ENCODE measurements around the gene CHGA.

CHGA gene

DNA sequence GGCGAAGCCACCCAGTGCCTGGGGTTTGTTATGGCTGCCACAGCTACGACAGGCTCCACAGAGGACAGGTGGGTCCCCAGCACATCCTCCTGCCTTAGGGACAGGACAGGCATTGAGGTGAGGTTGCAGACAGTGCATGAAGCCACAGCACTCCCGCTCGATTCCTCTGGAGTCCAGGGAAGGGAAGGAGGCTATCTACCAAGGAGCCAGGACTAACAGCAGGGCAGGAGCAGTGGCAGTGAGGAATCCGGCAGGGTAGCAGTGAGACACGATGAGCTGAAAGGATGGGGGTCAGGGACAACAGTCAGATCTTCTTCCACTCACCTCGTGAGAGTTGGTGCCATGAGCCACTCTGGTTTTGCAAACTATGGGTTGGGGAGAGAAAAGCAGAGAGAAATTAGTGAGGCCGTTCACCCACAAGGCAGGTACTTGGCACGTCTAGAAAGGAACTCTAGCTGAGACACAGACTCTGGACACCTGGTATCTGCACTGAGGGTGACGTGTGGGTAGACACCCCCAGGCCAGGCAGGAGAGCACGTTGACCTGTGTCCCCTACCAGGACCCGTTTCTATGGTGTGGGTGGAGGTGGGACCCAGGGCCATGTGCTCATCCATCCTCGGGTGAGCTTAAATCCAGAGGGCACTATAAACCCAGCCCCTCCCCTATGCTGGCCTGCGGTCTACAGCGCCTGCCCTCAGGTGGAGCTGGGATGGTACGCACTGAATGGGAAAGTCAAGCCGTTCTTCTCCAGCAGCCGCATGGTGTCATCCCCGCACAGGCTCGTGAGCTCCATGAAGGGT, 39.3 kb downstream of the CHGA start:
- no peak for DNase-seq

DNA sequence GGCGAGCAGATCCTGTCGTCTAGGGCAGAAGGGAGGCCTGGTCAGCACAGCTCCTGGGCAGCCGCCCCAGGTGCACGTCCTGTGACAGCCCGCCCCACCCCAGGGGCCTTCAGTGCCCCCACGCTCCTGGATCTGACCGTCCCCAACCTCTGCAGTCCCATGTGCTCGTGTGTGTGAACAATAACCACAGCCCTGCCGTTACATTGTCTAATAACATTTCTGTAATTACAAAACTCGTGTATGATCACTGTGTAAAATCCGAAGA, 39.8 kb downstream of the CHGA start:
- DNase-seq, result no peak

DNA sequence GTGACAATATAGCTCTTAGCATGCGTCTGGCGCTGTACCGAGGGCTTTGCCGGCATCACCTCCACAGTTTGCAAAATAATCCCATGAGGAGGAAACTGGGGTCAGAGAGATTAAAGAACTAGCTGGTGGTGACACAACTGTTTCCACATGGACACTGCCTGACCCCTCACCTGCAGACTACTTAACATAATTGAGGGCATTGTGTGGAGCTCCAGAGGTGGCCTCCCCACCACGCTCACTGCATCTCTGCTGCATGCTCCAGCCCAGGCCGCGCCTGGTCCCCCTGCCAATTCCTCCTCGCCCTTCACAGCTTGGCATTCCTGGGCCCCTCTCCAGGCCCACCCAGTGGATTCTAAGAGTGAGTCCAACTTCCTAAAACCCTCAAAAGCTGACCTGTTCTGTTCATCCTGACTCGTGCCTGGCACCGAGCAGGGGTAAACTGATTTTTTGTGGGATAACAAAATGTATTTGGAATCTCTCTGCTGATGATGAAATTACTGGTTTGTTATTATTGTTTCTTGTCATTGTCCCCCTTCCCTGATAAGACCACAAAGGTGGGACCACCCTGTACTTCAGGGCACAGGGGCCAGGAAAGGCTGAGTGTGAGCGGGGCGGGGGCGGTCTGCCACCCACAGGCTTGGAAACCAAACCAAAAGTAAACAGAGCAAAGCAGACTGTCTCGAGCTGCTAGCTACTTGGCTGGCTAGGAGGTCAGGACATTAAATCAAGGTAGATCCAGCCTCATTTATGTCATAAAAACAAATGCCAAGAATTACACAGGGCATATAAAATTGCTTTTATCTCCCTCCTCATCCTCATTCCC, 40.6 kb downstream of the CHGA start:
- DNase-seq, result no peak

DNA sequence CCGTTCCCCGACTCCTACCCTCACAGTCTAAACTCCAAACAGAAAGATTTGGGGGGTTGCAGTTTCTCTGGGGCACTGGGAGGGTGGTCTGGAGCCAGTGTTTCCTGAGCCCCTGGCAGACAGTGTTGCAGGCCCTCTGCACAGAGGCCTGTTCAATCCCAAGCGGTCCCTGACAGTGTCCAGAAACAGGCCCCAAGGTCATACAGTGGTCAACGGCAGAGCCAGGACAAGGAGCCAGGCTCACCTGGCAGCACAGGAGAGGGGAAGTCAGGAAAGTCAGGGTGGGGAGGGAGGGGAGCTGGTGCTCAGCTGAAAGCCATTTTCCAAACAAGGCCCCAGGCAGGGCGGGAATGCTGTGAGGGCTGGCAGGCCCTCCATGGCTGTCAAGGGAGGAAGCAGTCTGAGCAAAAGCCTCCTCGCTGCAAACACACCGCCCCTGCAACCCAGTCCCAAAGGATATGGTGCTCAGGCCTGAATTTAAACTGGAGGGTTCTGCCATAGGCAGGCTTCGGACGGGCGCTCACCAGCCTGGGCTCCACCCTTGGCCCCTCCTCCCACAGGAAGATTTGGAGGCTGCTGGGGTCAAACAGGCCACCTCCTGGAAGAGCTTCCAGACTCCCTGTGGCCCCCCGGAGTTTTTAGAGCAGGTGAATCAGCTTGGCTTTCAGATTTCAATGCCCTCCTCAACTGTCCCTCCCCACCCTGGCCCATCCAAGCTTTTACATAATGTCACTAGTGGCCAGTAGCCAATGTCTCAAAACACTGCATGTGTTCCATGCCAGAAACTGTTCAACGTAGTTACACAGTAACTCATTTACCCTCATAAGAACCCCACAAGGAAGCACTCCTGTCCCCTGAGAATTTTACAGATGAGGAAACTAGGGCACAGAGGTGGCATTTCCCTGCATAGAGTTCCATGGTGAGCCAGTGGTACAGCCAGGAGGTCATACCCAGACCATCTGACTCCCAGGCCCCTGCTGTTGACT, 41.5 kb downstream of the CHGA start:
- DNase-seq, result no peak

DNA sequence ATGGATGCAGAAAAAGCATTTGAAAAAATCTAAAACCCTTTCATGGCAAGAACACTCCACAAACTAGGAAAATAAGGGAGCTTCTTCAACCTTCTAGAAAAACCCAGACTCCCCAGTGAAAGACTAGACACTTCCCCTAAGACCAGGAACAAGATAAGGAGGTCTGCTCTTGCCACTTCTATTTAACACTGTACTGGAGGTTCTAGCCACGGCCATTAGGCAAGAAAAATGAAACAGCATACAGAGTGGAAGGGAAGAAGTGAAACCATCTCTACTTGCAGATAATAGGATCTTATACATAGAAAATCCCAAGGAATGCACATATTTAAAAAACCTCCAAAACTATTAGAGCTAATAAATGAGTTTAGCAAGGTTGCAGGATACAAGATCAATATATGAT, 42.3 kb downstream of the CHGA start:
- no peak for DNase-seq

DNA sequence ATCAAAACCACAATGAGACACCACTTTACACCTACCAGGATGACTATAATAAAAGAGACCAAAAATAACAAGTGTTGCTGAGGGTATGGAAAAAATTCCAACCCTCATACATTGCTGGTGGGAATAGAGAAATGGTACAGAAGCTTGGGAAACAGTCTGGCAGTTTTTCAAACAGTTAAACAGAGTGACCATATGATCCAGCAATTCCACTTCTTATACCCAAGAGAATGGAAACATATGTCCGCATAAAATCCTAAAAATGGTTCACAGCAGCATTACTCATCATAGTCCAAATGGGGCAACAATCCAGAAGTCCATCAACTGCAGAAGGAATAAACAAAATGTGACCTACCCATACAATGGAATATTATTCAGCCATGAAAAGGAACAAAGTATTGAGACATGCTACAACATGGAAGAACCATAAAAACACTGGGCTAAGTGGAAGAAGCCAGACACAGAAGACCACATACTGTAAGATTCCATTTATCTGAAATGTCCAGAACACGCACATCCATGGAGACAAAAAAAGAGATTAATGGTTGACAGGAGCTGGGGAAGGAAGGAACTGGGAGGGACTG, 44.5 kb downstream of the CHGA start:
- DNase-seq, result no peak

DNA sequence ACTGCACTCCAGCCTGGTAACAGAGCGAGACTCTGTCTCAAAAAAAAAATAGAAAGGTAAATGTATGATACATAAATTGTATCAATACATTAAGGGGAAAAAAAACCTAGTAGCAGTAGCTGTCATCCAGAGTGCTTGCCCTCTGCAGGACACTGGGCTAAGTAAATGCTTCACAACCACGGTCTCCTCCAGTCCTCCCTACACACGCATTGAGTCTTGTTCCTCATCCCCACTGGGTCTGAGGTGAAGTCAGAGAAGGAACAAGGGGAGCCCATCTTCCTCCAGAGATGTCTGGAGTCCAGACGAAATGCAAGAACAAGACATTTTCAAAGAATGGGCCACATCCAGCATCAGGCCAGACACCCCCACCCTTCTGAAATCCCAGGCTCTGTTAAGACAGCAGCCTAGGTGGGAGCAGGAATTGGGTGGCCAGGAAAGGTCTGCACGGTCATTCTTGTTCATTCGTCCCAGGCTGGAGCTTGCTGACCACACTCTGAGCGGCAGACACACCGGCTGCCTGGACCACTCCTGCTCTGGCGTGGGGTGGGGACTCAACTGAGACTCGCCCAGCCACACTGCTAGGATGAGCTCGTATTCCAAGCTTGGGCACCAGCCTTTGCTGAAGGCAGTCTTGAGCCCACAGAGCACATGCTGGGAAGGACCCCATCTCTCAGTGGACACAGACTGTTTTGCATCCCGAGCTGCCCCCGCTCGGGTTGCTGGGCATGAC, 45.5 kb downstream of the CHGA start:
- DNase-seq, result no peak

DNA sequence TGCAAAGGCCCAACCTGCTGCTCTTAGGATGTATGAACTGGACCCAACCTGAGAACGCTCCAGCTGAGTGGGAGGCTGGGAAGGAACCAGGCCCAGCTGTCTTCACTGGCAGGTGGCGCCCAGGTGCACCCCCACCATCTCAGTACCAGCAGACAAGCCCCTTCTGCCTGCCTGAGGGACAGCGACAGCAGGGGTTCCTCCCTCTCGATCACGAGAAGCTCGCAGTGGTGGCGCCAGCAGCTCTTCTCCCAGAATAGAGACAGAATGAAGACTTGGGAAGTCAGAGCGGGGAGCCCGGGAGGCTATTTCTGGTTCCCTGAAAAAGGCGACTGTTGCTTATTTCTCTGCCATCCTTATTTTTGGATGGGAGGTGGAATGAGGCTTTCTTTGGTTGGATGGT, 46.5 kb downstream of the CHGA start:
- DNase-seq, result no peak

DNA sequence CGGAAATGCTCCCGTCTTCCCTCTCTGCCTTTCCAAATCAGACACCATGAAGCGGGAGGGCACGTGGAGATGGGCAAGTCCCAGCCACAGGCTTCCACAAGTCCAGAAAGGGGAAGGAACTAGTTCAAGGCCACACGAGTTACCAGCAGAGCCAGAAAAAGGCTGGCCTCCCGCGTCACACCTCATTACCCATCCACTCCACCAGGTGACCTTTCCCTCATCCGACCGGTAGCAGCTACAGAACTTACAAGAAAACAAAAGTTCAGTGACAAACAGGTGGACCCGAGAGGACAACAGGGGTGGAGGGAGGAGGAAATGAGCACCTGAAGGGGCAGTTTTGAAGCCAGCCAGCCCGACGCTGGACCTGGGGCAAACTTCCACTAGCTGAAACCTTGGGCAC, 46.9 kb downstream of the CHGA start:
- DNase-seq, result no peak

DNA sequence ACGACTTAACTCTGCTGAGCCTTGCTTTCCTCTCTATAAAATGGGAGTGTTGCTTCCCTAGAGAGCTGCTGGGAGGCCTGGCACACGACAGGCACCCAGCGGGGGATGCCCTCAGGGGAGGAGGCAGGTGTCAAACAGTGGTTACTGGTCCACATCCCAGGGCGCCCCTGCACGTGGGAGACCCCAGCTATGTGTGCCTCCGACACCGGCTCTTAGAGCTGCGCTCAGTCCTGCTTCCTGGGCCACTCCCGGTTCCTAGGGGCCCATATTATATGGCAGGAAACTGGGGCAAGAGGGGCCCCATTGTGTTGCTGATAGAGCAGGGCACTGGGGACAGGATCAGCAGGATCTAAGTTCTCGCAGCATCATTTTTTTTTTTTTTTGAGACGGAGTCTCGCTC, 47.3 kb downstream of the CHGA start:
- DNase-seq, result no peak

DNA sequence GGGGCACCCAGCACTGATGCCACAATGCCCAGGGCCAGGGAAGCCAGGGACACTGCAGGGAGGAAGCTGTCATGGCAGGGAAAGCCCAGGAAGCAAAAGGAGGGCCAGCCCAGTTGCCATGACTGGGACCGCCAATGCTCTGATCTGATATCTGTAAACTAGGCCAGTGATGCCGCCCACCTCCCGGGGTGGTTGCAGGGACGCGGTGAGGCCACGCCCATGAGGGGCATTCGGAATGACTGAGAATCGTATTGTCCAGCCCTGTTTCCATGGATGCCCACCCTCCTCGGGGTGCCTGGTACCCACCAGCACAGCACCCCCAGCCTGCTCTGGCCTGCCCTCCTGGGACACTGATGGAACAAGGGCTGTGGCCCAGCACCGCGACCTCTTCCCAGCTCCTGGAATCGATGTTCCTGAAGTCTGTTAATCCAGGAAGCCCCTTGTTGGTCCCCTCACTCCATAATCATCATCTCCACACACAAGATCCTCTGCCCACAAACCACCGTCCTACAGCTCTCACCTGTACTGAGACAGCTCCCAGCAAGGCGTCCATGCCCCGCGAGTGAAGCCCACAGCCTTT, 48.7 kb downstream of the CHGA start:
- no peak for DNase-seq

DNA sequence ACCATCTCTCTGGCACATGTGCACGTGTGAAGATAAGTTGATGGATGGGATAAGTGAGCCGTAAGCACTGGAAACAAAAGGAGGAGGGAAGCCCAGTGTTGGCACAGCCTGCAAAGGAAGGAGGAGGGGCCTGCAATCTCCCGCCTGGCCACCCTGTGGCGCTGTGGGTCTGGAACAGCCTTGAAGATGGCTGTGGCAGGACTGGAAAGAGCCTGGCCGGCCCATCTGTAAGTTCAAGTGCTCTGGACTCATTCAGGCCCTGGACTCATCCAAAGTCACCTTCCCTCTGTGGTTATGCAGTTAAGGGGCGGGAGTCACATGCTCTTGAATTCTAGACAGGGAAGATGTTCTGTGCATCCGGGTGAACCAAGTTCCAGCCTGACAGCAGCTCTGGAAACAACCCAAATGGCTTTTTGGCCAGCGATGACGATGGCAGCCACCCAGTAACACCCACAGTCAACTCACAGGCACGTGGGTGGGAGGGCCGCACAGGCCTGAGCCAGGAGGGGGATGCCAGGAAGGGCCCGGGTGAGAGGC, 50.4 kb downstream of the CHGA start:
- DNase-seq, result no peak

DNA sequence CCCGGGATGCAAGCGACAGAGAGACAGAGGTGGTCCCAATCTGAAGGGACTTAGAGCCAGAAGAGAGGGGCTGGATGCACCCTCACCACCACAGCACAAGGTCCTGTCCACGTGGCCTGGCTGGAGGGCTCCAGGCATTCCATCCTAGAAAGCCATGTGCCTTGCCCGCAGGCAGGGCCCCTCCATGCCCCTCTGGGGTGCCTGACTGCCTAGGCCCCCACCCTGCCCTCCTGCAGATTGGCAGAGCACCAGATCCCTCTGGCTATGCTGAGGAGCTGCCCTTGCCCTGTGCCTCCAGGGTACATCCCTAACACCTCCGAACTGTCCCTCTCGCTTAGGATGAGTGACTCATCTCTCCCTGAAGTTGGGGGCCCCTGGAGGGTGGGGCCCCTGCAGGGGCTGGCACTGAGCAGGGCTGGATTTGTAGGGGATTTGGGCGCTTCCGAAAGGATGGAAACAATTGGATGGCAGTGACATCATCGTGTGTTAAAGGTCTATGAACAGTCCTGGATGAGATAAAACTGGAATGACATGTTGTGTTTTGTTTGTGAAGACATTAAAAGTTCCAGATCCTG, 50.9 kb downstream of the CHGA start:
- DNase-seq, result no peak

DNA sequence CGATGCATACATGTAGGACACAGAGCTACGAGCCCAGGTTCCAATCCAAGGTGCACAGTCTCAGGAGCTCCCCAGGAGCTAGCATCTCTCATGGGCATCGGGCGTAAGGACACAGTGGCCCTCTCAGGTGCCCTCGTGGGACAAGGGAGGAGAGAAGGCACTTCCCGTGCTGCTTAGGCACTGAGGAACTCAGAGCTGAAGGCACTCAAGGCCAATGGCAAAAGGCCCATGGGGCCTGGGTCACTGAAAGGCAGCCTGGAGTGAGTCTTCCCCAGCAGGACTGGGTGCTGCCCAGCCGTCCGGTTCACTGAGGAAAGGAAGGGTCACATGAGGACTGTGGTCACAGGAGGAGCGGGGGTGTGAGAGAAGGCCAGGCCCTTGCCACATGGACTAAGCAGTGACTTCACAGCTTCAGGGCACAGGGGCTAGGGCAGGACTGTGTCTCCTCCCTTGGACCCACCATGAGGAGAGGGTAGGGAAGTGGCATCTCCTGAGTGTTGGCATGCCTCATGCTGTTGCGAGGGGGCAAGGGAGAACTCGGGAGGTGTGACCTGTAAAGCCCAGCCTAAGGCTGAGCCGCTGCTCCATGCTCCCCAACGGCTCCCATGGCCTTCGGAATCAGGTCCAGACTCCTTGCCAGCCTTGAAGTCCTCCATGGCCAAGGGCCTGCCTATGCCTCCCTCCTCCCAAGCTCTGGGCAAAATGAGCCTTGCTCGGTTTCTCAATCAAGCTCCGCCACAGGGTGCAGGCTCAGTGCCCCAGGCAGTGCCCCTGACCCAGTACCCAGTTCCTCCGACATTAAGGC, 51.8 kb downstream of the CHGA start:
- DNase-seq, result no peak

DNA sequence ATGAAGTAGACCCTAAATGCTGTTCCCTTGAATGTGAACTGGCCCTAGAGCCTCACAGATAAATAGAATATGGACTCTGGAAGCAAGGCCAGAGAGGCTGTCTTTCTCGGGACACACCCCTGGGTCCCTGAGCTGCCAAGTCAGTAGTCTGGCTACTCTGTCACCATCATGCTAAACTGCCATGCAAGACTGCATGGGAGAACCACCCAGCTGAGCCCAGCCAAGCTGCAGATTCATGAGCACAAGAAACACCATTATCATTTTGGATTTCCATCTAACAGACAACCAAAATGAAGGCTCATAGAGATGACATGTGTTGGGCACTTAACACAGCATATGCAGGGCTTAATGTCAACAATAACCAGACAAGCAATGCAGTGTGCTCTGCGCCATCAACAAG, 53.3 kb downstream of the CHGA start:
- no peak for DNase-seq

DNA sequence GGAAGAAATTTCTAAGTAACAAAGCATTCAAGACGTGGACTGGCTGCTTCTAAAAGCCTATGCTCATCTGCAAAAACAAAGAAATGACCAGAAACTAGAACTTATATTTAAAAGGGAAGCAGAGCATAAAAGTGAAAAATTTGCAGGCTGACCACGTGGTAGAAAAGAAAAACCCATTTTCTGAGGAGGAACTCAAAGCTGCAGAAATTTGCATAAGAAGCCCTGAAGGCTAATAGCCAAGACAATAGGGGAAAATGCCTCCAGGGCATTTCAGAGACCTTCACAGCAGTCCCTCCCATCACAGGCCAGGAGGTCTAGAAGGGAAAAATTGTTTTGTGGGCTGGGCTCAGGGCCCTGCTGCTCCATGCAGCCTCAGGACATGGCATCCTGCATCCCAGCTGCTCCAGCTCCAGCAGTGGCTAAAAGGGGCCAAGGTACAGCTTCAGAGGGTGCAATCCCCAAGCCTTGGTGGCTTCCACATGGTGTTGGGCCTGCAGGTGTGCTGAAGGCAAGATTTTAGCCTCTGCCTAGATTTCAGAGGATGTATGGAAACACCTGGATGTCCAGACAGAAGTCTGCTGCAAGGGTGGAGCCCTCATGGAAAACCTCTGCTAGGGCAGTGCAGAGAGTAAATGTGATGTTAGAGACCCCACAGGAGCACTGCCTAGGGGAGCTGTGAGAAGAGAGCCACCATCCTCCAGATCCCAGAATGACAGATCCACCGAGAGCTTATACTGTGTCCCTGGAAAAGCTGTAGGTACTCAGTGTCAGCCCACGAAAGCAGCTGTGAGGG, 55.5 kb downstream of the CHGA start:
- DNase-seq, result no peak

DNA sequence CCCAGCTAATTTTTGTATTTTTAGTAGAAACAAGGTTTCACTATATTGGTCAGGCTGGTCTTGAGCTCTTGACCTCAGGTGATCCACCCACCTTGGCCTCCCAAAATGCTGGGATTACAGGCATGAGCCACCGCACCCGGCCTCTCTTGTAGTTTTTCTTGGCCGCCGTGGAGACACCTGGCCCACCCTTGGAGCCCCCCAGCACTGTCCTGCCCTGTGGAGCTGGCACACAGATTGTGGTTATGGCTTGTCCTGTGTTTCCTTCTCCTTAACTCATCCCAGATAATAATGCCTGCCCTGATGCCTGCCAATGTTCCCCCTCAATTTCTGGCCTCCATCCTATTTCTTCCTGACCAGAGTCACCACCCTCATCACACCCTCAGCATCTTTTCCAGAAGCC, 57.9 kb downstream of the CHGA start:
- DNase-seq, result no peak

DNA sequence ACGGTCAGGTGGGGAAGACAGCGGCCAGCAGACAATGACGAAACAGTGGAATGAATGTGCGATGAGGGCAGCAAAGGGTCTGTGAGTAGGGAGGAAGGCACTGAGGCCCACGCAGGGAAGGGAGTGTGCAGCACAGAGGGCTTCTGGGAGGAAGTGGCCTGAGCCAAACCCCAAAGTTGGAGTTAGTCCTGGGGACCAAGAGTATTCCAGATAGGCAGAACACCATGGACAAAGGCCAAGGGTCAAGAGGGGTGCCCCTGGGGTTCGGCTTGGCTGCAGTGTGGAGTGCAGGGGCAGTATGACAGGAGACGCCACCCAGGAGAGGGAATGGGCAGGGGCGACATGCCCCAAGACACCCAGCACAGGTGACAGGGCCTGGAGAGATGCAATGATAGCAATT, 58.8 kb downstream of the CHGA start:
- no peak for DNase-seq

DNA sequence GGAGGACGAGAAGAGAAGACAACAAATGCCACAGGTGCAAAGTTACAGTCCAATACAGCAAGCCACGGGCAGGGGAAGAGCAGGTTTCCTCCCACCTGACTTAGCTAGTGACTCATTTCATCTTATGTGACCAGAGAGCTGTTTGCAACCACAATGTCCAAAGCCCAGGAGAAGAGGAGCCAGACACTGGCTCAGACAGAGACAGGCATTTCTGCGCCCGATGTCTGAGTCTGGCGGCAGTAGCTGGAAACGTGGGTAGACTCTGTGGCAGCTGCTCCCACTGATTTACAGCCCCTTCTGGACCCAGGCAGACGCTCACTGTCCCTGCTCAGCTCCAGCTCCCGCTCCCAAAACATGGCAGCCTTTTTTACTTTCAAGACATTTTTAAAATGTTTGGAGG, 60.0 kb downstream of the CHGA start:
- no peak for DNase-seq
